Endometrial microvascular endothelial cells (primary cell): ENCODE data around the gene ASXL3. TPM values are rescaled to one million over a fixed set of nuclear protein-coding genes. Genes with fewer than 3 reads are reported as not detected.

Experiments
- in situ Hi-C: cut with HindIII; loops from 2 replicates; pipeline ENCODE4 v1.10.0; 2017; ENCODE audit warnings: low sequenced_read_pairs, low pct_unique_long_range_greater_than_20kb; ENCODE audit errors: inconsistent ontology term
- total RNA-seq: library from RNA; depleted of rRNA; stranded (reverse); fragments of >200 nt; gene quantifications from one replicate; pipeline ENCODE4 v1.2.3, GENCODE V29; 2015; ENCODE audit errors: inconsistent ontology term

ASXL3 gene
- total RNA-seq, 1 donor from 2014 or later: not detected

GRCh38 chr18:33751613-33752221 is 173.7 kb downstream of the ASXL3 start:
- in situ Hi-C loops: no loop called here

- in situ Hi-C loops: no loop called here
Measured at GRCh38 chr18:33755391-33755790, 177.4 kb downstream of the ASXL3 start.

GRCh38 chr18:33755931-33756560 is 178.0 kb downstream of the ASXL3 start:
- in situ Hi-C loops: no loop called here

- in situ Hi-C loops: no loop called here
Measured at GRCh38 chr18:33757037-33757436, 179.0 kb downstream of the ASXL3 start.

- in situ Hi-C loops: no loop called here
Measured at GRCh38 chr18:33761363-33761762, 183.3 kb downstream of the ASXL3 start.

GRCh38 chr18:33781429-33781828 is 203.4 kb downstream of the ASXL3 start:
- in situ Hi-C loops: no loop called here

Other genes with a start within 250 kb of the ASXL3 start
- 2.4 TPM for gene CCDC178, start 137.5 kb upstream of the ASXL3 start, total RNA-seq